ENCODE measurements around the gene ACAD8.

GRCh38 chr11:134312223-134312622 is 58.9 kb downstream of the ACAD8 start:
- TF ChIP-seq, protein P1, sequence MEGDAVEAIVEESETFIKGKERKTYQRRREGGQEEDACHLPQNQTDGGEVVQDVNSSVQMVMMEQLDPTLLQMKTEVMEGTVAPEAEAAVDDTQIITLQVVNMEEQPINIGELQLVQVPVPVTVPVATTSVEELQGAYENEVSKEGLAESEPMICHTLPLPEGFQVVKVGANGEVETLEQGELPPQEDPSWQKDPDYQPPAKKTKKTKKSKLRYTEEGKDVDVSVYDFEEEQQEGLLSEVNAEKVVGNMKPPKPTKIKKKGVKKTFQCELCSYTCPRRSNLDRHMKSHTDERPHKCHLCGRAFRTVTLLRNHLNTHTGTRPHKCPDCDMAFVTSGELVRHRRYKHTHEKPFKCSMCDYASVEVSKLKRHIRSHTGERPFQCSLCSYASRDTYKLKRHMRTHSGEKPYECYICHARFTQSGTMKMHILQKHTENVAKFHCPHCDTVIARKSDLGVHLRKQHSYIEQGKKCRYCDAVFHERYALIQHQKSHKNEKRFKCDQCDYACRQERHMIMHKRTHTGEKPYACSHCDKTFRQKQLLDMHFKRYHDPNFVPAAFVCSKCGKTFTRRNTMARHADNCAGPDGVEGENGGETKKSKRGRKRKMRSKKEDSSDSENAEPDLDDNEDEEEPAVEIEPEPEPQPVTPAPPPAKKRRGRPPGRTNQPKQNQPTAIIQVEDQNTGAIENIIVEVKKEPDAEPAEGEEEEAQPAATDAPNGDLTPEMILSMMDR (IDR thresholded peaks at IDR 0.05), result no peak
- TF ChIP-seq POLR2A (IDR thresholded peaks at IDR 0.05) (no peak), POLR2AphosphoS5 (IDR thresholded peaks at IDR 0.05) (no peak)

Measured in breast epithelium (tissue), 3 donors.